Right lobe of liver (tissue), 6 donors: ENCODE measurements around the gene NOP16. TPM values are rescaled to one million over a fixed set of nuclear protein-coding genes. Genes with fewer than 3 reads are reported as not detected.

ENCODE experiments used
- ATAC-seq, 4 donors: fragments of 200-7000 bp; cut with Tn5 transposase; one replicate each; pipeline ENCODE4 v1.9.1; 2020; ENCODE audit warnings: mild to moderate bottlenecking in 4 of 4, moderate library complexity in 4 of 4
- DNase-seq, 3 donors: peaks; one replicate each; pipeline ENCODE4 v3.0.0-alpha.2; 2020
- H3K27ac ChIP-seq, 3 donors: fragments of 200-600 bp; one replicate each; pipeline ENCODE4 v1.8.0; 2022
- H3K27me3 ChIP-seq, 2 donors: fragments of 200-600 bp; one replicate each; pipeline ENCODE4 v1.8.0; 2022
- H3K36me3 ChIP-seq, 4 donors: fragments of 200-600 bp; sonication (generic) in 1 of 4; one replicate each; pipeline versions ENCODE4 v1.5.1 to v1.8.0; 2017 to 2022; ENCODE audit warnings: control low read depth in 1 of 4
- H3K4me1 ChIP-seq, 4 donors: fragments of 200-600 bp; sonication (generic) in 1 of 4; one replicate each; pipeline versions ENCODE4 v1.5.1 to v1.8.0; 2017 to 2022; ENCODE audit warnings: control low read depth in 1 of 4
- H3K4me3 ChIP-seq, 3 donors: fragments of 200-600 bp; one replicate each; pipeline ENCODE4 v1.8.0; 2022
- H3K9me3 ChIP-seq, 4 donors: fragments of 200-600 bp; sonication (generic) in 1 of 4; one replicate each; pipeline versions ENCODE4 v1.5.1 to v1.8.0; 2017 to 2022; ENCODE audit warnings: control low read depth in 1 of 4
- CTCF ChIP-seq, 4 donors: fragments of 200-600 bp in 3 of 4; fragments of 450-650 bp in 1 of 4; IDR thresholded peaks; one replicate each; pipeline versions ENCODE4 v1.5.1 to v1.8.0; 2016 to 2022; ENCODE audit warnings: antibody characterized with exemption in 4 of 4, mild to moderate bottlenecking in 2 of 4
- POLR2A ChIP-seq: fragments of 450-650 bp; IDR thresholded peaks from one replicate; pipeline ENCODE4 v1.6.1; 2017; ENCODE audit warnings: antibody characterized with exemption, mild to moderate bottlenecking
- WGBS: methylation state at CpG from one replicate; pipeline ENCODE4 v1.1.6; 2018; ENCODE audit warnings: low coverage, low lambda C conversion rate; ENCODE audit not compliant: insufficient coverage; ENCODE audit errors: missing lambda C conversion rate; 5-methylcytosine and 5-hydroxymethylcytosine counted together
- intact Hi-C, 2 donors: fragments of 100-400 bp; cut with DNase I; formaldehyde crosslinking; loops; one replicate each; pipeline versions ENCODE4 v1.11.2 to v1.14.1; 2022
- total RNA-seq, 6 experiments: library from RNA; depleted of rRNA in 2 of 6; stranded (reverse); fragments of >200 nt in 2 of 6; fragmentation: NEBNext Ultra II Directional in 3 of 6; extraction: Animal tissue kit (Norgen Biotek cat#: 25700) in 3 of 6; gene quantifications; one replicate each; pipeline versions ENCODE4 v1.1.0 to v1.2.4, GENCODE V29; 2016 to 2023
- donor health status: DM: no; HTN: yes; CAD: no.
- donor health status: DM: no; HTN: no; CAD: no.
- donor health status: DM: no; HTN: no; CAD: no.
- donor health status: DM: no; HTN: yes; CAD: no.
- donor health status: DM: no; HTN: yes; CAD: no.

The NOP16 gene
- total RNA-seq, 6 experiments from 2014 or later = 12.8 to 19.6 (median 17.2) TPM

GRCh38 chr5:176369934-176370711 lies 18.3 kb downstream of the NOP16 start:
- no peak for TF ChIP-seq CTCF (IDR thresholded peaks at IDR 0.05)
- TF ChIP-seq POLR2A = no peak
- peaks cover 0 to 9% (median 0%) of the 10 kb centered on the region in 4 donors for H3K4me1 ChIP-seq
- no peak for DNase-seq
- H3K9me3 ChIP-seq = no peaks in the 10 kb centered on the region
- H3K27ac ChIP-seq = no peak overlapping the region
- H3K4me3 ChIP-seq = no peak overlapping the region
- H3K27me3 ChIP-seq = no peaks in the 10 kb centered on the region
- no peaks in the 10 kb centered on the region for H3K36me3 ChIP-seq
- intact Hi-C loops = no loop called here
- 86% methylated on average over 6 of the region's 8 CpGs for WGBS
- no peak for ATAC-seq

GRCh38 chr5:176368726-176369125 lies 19.7 kb downstream of the NOP16 start:
- peaks cover 0 to 9% (median 0%) of the 10 kb centered on the region in 4 donors for H3K4me1 ChIP-seq
- TF ChIP-seq CTCF (IDR thresholded peaks at IDR 0.05) = no peak
- TF ChIP-seq POLR2A = no peak
- no CpG with 5 or more reads among the region's 13 CpGs for WGBS
- no peaks in the 10 kb centered on the region for H3K36me3 ChIP-seq
- H3K9me3 ChIP-seq = no peaks in the 10 kb centered on the region
- no peak overlapping the region for H3K4me3 ChIP-seq
- no peak for DNase-seq
- intact Hi-C loops = no loop called here
- no peak for ATAC-seq
- no peaks in the 10 kb centered on the region for H3K27me3 ChIP-seq
- no peak overlapping the region for H3K27ac ChIP-seq

- Histone ChIP-seq H3K27me3 (no peaks in the 10 kb centered on the region), H3K27ac (no peak overlapping the region), H3K36me3 (no peaks in the 10 kb centered on the region), H3K4me3 (peak overlapping the region; percentile 69 to 78 (median 74)), H3K4me1 (peaks cover 0 to 6% (median 0%) of the 10 kb centered on the region in 4 donors), H3K9me3 (no peaks in the 10 kb centered on the region)
- TF ChIP-seq CTCF (IDR thresholded peaks at IDR 0.05) = no peak
- TF ChIP-seq POLR2A = no peak
- DNase-seq (no peak), ATAC-seq (no peak)
- intact Hi-C loops = no loop called here
- 79% methylated on average over 6 of the region's 38 CpGs for WGBS
Measured at GRCh38 chr5:176366232-176366894, 22.0 kb downstream of the NOP16 start.

GRCh38 chr5:176365351-176366231 lies 22.8 kb downstream of the NOP16 start, which contains the start of gene ARL10:
ARL10 (plus strand) TSS chr5:176365487; CDS start chr5:176365564, 77 bp downstream.
- DNase-seq (peak; percentile 52 to 67 (median 57)), ATAC-seq (peak; percentile 2 to 38 (median 6))
- Histone ChIP-seq H3K36me3 (no peaks in the 10 kb centered on the region), H3K4me3 (peak within 1 kb of the TSS; percentile 69 to 78 (median 74)), H3K27me3 (no peaks in the 10 kb centered on the region), H3K4me1 (peaks cover 0 to 6% (median under 1%) of the 10 kb centered on the region in 4 donors), H3K9me3 (no peaks in the 10 kb centered on the region), H3K27ac (peak within 1 kb of the TSS in 1 of 3 donors; percentile 5)
- WGBS = no CpG with 5 or more reads among the region's 108 CpGs
- intact Hi-C loops = no loop called here
- no peak for TF ChIP-seq CTCF (IDR thresholded peaks at IDR 0.05)
